Muscle of leg (tissue), 11 donors: ENCODE measurements around the gene GJB2. TPM values are rescaled to one million over a fixed set of nuclear protein-coding genes. Genes with fewer than 3 reads are reported as not detected.

ENCODE experiments used
- DNase-seq: peaks from one replicate; pipeline ENCODE4 v3.0.0; 2013
- H3K27ac ChIP-seq: one replicate; pipeline ENCODE4 v1.5.1; 2013; ENCODE audit warnings: mild to moderate bottlenecking, low read length, control low read depth
- H3K27me3 ChIP-seq: one replicate; pipeline ENCODE4 v1.6.1; 2013; ENCODE audit warnings: low read length; ENCODE audit not compliant: control insufficient read depth, insufficient read depth
- H3K36me3 ChIP-seq: one replicate; pipeline ENCODE4 v1.6.1; 2013; ENCODE audit warnings: low read length; ENCODE audit not compliant: control insufficient read depth, insufficient read depth
- H3K4me1 ChIP-seq: one replicate; pipeline ENCODE4 v1.6.1; 2013; ENCODE audit warnings: low read length; ENCODE audit not compliant: control insufficient read depth, insufficient read depth
- H3K4me3 ChIP-seq: one replicate; pipeline ENCODE4 v1.5.1; 2013; ENCODE audit warnings: low read length, control low read depth
- H3K9me3 ChIP-seq: replicated peaks from 2 replicates; pipeline ENCODE4 v1.6.1; 2013; ENCODE audit warnings: low read depth, low read length; ENCODE audit not compliant: control insufficient read depth
- WGBS: methylation state at CpG from one replicate; pipeline ENCODE4 v1.1.5; 2013; ENCODE audit warnings: missing lambda C conversion rate; ENCODE audit not compliant: insufficient coverage; 5-methylcytosine and 5-hydroxymethylcytosine counted together
- polyA plus RNA-seq, 8 donors: library from polyadenylated mRNA; unstranded; fragments of 120-200 nt; gene quantifications; one replicate each; pipeline versions ENCODE4 v1.2.1 to v1.2.3, GENCODE V29; 2013; ENCODE audit warnings: inconsistent platforms in 1 of 8, low replicate concordance in 1 of 8; ENCODE audit not compliant: insufficient read length in 8 of 8, insufficient read depth in 1 of 8
- total RNA-seq: library from RNA; stranded (reverse); fragments of 120-200 nt; gene quantifications from one replicate; pipeline ENCODE4 v1.2.4, GENCODE V29; 2013

GJB2 gene
- total and polyA plus RNA-seq, 9 donors, result 0.24 to 8.0 (median 1.2) TPM

DNA sequence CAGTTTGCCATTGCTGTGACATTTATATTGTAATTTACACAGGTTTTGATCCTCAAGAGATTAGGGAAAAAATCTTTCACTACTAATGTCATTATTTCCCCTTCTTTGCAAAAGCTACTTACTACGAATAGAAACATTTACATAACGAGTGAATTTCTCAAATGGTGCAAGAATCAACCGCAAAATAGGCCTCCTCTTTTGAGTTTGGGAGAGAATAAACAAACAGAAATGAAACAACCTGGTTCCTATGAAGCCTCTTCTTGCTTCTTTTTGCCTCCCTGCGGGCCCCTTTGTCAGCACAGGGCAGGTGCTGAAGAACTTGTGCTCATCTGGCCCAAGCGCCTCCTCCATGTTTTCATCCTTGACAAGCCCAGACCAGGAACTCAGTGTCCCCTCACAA, 21.8 kb downstream of the GJB2 start:
- Histone ChIP-seq H3K9me3 (no peaks in the 10 kb centered on the region), H3K27ac (no peak overlapping the region), H3K4me1 (no peaks in the 10 kb centered on the region), H3K36me3 (no peaks in the 10 kb centered on the region), H3K4me3 (no peak overlapping the region), H3K27me3 (peaks cover 33% of the 10 kb centered on the region)
- WGBS, result 80% methylated on average over 2 of the region's 5 CpGs
- DNase-seq, result no peak

DNA sequence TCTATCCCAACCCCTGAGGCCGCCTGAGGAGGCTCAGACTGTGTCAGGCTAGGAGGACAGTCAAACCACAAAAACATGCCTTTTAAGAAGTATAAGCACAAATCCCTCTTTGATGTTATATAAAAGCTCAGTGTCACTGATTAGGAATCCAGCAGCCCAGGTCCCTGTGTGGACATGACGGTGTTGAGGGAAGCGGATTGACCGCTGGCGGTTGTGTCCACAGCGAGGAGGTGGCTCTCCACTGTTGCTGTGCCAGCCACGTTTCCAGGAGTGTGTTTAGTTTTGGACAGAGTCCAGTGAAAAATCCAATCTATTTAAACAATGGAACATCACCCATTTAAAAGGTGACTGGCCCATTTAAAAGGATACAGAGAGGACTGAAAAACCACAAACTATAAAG, 24.3 kb downstream of the GJB2 start:
- Histone ChIP-seq H3K4me3 (no peak overlapping the region), H3K27me3 (peaks cover 27% of the 10 kb centered on the region), H3K27ac (no peak overlapping the region), H3K36me3 (no peaks in the 10 kb centered on the region), H3K4me1 (no peaks in the 10 kb centered on the region), H3K9me3 (no peaks in the 10 kb centered on the region)
- DNase-seq, result no peak
- 80% methylated on average over 1 of the region's 7 CpGs for WGBS

DNA sequence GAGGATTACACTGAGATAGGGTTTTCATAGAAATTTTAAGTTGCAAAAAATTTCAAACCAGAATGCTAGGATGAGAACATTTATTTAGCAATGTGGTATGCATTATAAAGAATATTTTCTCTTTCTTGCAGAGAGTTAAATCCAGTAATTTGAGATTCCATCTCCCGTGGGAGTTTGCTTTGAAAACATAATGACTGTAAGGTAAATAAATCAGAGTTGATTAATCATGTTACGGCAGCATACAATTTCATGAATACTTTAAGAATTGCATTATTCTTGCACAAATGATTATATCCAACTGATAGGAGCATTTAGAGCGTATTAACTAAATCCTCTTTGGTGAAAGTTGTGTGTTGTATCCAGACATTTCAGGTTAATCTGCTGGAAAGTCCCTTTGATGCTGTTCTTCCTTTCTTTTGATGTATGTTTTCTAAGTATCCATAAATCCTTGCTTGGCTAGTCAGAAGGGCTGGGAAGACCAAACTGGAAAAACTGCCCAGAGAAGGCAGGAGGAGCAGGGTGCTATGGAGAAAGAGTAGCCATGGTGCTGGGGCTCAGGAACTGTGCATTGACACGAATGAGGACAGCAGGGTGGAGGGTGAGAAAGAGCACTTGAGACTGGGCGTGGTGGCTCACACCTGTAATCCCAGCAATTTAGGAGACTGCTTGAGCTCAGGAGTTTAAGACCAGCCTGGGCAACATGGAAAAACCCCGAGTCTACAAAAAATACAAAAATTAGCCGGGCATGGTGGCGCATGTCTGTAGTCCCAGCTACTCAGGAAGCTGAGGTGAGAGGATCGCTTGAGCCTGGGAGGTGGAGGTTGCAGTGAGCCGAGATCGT, 27.1 kb downstream of the GJB2 start:
- H3K27ac ChIP-seq, result no peak overlapping the region
- no peak for DNase-seq
- 60% methylated on average over 2 of the region's 11 CpGs for WGBS
- H3K9me3 ChIP-seq, result no peaks in the 10 kb centered on the region
- peaks cover 47% of the 10 kb centered on the region for H3K27me3 ChIP-seq
- no peaks in the 10 kb centered on the region for H3K36me3 ChIP-seq
- H3K4me3 ChIP-seq, result no peak overlapping the region
- peaks cover 2% of the 10 kb centered on the region for H3K4me1 ChIP-seq

DNA sequence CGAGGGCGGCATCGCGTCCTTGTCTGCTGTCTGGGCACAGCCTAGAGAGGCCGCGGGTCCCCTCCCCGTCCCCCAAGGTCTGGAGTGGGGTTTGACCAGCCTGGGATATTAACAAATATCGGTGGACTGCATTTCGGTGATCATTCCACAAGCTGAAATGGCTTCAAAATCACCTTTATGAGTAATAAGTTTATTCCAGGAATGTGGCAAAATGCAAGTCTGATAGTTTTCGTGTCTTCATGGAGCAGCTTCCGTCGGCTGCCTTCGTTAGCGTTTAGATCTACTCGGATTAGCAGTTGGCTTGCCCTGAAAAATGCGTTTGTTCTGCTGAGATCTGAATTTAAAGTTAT, 30.8 kb downstream of the GJB2 start:
- no peak overlapping the region for H3K4me3 ChIP-seq
- H3K27me3 ChIP-seq, result peaks cover 69% of the 10 kb centered on the region
- no peaks in the 10 kb centered on the region for H3K36me3 ChIP-seq
- H3K4me1 ChIP-seq, result peaks cover 8% of the 10 kb centered on the region
- DNase-seq, result no peak
- WGBS, result 22% methylated on average over 12 of the region's 16 CpGs
- H3K9me3 ChIP-seq, result no peaks in the 10 kb centered on the region
- H3K27ac ChIP-seq, result no peak overlapping the region

DNA sequence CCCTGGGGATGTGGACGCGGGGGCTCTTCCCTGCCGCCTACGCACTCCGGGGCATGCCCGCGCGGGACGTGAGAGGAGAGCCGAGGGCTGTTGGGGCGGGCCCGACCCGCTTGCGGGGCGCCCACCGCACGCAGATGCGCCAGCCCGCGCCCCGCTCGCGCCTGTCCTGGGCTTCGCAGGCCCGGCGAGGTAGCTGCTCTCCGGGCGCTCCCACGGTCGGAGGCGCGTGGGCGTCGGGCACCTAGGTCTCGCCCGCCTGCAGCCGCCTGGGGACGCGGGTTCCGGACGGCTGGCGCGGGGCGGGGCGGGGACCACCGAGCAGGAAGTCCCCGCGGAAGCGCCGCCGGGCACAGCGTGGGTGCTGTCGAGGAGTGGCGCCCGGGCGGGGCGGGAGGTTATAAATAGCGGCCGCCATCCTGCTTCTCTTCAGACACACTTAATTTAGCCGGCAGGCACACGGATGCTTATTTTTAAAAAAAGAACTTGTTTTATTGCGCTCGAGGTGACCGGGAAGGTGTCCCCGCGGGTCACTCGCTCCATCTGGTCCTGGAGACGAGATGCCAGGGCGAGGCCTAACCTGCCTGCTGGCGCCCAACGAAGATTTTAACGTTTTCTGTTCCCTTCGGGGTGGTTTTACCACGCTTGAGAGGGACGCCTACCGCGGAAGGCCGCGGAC, 31.3 kb downstream of the GJB2 start:
- Histone ChIP-seq H3K36me3 (no peaks in the 10 kb centered on the region), H3K27ac (no peak overlapping the region), H3K4me3 (peak overlapping the region; percentile 29), H3K27me3 (peaks cover 70% of the 10 kb centered on the region), H3K9me3 (no peaks in the 10 kb centered on the region), H3K4me1 (peaks cover 8% of the 10 kb centered on the region)
- WGBS, result 3% methylated on average over 78 of the region's 79 CpGs
- no peak for DNase-seq

DNA sequence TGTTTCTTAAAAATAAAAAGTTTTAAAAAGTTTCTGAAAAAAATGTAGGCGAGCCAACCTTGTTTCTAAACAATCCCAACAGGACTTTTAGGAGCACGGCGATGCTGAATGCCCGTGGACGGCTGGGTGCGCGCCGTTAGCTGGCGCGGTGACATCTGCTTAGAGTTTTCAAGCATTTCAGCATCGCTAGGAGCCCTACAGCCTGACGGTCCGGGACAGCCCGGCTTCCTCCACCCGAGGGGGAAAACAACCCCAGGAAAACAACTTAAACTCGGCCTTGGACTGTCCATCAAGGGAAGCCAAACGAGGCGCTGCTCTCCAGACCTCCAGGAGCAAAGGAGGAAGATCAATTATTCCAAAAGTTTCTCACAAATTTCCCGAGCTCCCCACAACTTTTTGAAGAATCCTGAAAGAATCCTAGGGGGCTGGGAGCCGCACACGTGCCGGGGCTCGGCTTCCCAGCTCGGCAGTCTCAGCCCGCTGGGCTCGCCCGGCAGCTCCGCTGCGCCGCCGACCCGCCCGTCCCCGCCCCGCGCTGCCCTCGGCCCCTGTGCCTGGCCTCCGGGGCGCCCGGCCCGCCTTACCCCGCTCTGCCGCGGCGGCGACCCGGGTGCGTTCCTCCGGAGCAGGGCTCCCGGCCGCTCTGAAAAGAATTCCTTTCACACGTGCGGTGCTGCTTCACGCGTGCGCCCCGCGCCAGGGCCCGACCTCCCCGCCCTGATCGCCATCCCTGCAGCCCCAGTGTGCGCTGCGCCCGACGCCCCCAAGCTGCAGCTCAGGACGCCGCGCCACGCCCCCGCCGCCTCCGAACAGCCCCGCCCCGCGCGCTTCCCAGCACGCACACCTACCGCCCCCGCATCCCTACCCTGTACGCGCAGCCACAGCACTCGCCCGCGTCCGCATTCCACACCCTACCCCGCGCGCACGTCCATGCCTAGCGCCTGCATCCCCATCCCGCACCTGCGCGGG, 32.1 kb downstream of the GJB2 start, which contains the start of gene GJA3:
Gene GJA3, minus strand, starts transcription at position 747 of the 969 bp plus-strand sequence. CDS start 17,764 bp downstream, outside the sequence.
- WGBS, result under 1% methylated on average over 93 of the region's 93 CpGs
- H3K36me3 ChIP-seq, result no peaks in the 10 kb centered on the region
- H3K27ac ChIP-seq, result no peak within 1 kb of the TSS
- H3K4me1 ChIP-seq, result peaks cover 8% of the 10 kb centered on the region
- H3K4me3 ChIP-seq, result peak within 1 kb of the TSS; percentile 29
- no peaks in the 10 kb centered on the region for H3K9me3 ChIP-seq
- peaks cover 69% of the 10 kb centered on the region for H3K27me3 ChIP-seq
- DNase-seq, result peak; percentile 32

DNA sequence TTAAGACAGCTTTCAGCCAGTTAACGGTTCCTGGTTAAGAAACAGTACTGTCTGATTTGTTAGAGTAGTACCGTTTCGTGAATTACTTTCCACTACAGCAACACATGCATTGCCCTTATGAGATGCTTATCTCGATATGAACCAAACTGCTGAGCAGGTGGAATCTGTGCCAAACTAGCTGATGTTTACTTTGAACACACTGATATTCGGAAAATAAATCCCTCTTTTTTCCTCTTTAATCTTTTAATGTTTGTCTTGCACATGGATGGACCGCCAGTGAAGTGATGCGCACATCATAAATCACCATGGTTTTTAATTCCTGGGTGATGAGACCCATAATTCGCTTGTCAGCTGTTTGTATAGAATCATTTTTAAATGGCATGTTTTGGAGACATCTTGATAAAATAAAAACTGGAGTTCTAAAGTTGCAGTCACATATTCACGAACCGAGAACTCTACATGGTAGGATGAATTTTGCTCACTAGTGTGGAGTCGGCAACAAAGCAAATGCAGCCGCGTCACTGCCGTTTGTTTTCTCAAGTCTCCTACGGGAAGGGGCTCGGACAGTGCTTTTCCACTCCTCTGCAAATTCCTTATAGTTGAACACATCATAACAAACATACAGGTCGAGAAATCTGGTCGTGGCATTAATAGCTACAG, 33.0 kb downstream of the GJB2 start:
- Histone ChIP-seq H3K36me3 (no peaks in the 10 kb centered on the region), H3K4me3 (no peak overlapping the region), H3K27me3 (peaks cover 70% of the 10 kb centered on the region), H3K27ac (no peak overlapping the region), H3K4me1 (peaks cover 8% of the 10 kb centered on the region), H3K9me3 (no peaks in the 10 kb centered on the region)
- DNase-seq, result no peak
- WGBS, result 67% methylated on average over 1 of the region's 18 CpGs

DNA sequence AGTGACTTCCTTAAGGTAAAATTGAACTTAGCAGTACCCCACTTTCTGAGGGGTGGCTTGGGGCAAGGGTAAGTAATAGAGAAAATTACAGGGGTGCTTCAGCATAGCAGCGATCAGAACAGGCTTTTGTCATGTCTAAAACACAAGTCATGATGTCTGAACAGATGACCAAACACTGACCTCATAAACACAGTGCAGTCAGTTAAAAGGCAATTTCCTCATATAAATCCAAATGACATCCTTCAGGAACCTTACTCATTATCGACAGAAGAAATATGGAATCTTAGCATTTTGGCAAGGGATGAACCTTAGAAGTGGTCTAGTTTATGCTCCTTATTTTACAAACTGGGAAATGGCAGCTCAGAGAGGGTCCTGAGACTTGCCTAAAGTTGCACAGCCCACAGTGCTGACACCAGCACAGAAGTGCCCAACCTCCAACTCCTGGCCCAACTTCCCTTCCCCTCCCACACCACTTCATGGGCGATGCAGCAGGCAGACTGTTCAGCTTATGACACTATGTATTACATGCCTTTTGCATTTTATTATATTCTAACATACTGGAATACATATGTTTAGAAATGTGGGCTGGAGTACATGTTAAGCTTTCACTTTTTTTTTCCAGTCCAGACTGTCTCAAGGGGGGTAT, 35.5 kb downstream of the GJB2 start:
- H3K27me3 ChIP-seq, result peaks cover 60% of the 10 kb centered on the region

DNA sequence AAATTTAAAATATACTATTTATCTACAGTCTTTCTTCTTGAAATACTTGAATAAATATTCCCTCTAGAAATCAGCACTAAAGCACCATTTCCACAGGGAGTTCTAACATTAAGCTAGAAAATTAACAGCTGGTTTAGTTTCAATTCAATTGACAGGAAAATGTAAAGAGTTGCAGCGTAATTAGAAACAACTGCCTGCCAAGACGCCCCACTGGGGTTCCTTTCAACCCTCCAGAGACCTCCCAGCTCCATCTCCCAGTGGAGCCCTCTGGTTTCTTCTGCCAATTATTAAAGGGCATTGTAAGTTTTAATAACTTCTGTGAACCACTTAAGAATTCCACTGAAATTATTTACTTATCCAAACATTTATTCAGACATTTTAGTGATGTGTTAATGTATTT, 36.0 kb downstream of the GJB2 start:
- Histone ChIP-seq H3K27me3 (peaks cover 60% of the 10 kb centered on the region), H3K4me3 (no peak overlapping the region), H3K27ac (no peak overlapping the region), H3K9me3 (no peaks in the 10 kb centered on the region), H3K4me1 (peaks cover 8% of the 10 kb centered on the region), H3K36me3 (no peaks in the 10 kb centered on the region)
- WGBS, result no CpG with 5 or more reads among the region's 2 CpGs
- DNase-seq, result no peak

More for the DNA sequence above, 35.5 kb downstream of the GJB2 start:
- Histone ChIP-seq H3K4me1 (peaks cover 8% of the 10 kb centered on the region), H3K27ac (no peak overlapping the region), H3K36me3 (no peaks in the 10 kb centered on the region), H3K4me3 (no peak overlapping the region), H3K9me3 (no peaks in the 10 kb centered on the region)
- WGBS, result no CpG with 5 or more reads among the region's 3 CpGs
- no peak for DNase-seq
